RWPE2 (cell line): Measurements from ENCODE around the gene POU2F1.

ENCODE experiments used
- ATAC-seq: fragments of 200-7000 bp; cut with Tn5 transposase; 3 replicates; pipeline ENCODE4 v1.9.1; 2021; ENCODE audit warnings: low read depth
- DNase-seq: peaks from one replicate; pipeline ENCODE4 v3.0.0-alpha.2; 2020; ENCODE audit warnings: low spot score
- H3K27ac ChIP-seq: fragments of 450-650 bp; 2 replicates; pipeline ENCODE4 v1.5.1; 2017; ENCODE audit warnings: mild to moderate bottlenecking; ENCODE audit not compliant: poor library complexity, severe bottlenecking
- H3K27me3 ChIP-seq: fragments of 250-450 bp; sonication (Bioruptor Pico); 2 replicates; pipeline ENCODE4 v1.5.1; 2021; ENCODE audit warnings: mild to moderate bottlenecking, moderate library complexity; ENCODE audit not compliant: insufficient read depth, poor library complexity, severe bottlenecking
- H3K36me3 ChIP-seq: fragments of 250-450 bp; sonication (Bioruptor Pico); 2 replicates; pipeline ENCODE4 v1.5.1; 2020; ENCODE audit warnings: low read depth, mild to moderate bottlenecking, moderate library complexity
- H3K4me1 ChIP-seq: fragments of 250-450 bp; sonication (Bioruptor Pico); 2 replicates; pipeline ENCODE4 v1.5.1; 2021; ENCODE audit warnings: mild to moderate bottlenecking, moderate library complexity; ENCODE audit not compliant: insufficient read depth, poor library complexity, severe bottlenecking
- H3K4me3 ChIP-seq: fragments of 250-450 bp; sonication (Bioruptor Pico); 2 replicates; pipeline ENCODE4 v1.5.1; 2021; ENCODE audit warnings: mild to moderate bottlenecking, moderate library complexity; ENCODE audit not compliant: severe bottlenecking
- H3K9me3 ChIP-seq: fragments of 250-450 bp; sonication (Bioruptor Pico); 2 replicates; pipeline ENCODE4 v1.5.1; 2021; ENCODE audit warnings: mild to moderate bottlenecking, moderate library complexity; ENCODE audit not compliant: severe bottlenecking
- CTCF ChIP-seq: fragments of 450-650 bp; IDR thresholded peaks from one replicate; pipeline ENCODE4 v1.5.1; 2017; ENCODE audit warnings: mild to moderate bottlenecking, moderate library complexity; ENCODE audit not compliant: poor library complexity, severe bottlenecking

The POU2F1 gene

GRCh38 chr1:167178831-167179230 lies 41.9 kb upstream of the POU2F1 start:
- no peaks in the 10 kb centered on the region for H3K36me3 ChIP-seq
- H3K9me3 ChIP-seq = no peaks in the 10 kb centered on the region
- H3K27me3 ChIP-seq = no peaks in the 10 kb centered on the region
- H3K27ac ChIP-seq = no peak overlapping the region
- DNase-seq = no peak
- no peak overlapping the region for H3K4me3 ChIP-seq
- H3K4me1 ChIP-seq = no peaks in the 10 kb centered on the region
- TF ChIP-seq CTCF = no peak
- ATAC-seq = no peak

GRCh38 chr1:167182571-167183320 lies 37.9 kb upstream of the POU2F1 start:
- TF ChIP-seq CTCF = no peak
- no peaks in the 10 kb centered on the region for H3K9me3 ChIP-seq
- no peaks in the 10 kb centered on the region for H3K27me3 ChIP-seq
- no peak for ATAC-seq
- no peak overlapping the region for H3K4me3 ChIP-seq
- DNase-seq = no peak
- no peak overlapping the region for H3K27ac ChIP-seq
- no peaks in the 10 kb centered on the region for H3K4me1 ChIP-seq
- no peaks in the 10 kb centered on the region for H3K36me3 ChIP-seq

GRCh38 chr1:167184081-167184480 lies 36.6 kb upstream of the POU2F1 start:
- Histone ChIP-seq H3K27ac (no peak overlapping the region), H3K36me3 (no peaks in the 10 kb centered on the region), H3K4me1 (no peaks in the 10 kb centered on the region), H3K9me3 (no peaks in the 10 kb centered on the region), H3K4me3 (no peak overlapping the region), H3K27me3 (no peaks in the 10 kb centered on the region)
- no peak for TF ChIP-seq CTCF
- ATAC-seq (no peak), DNase-seq (no peak)

GRCh38 chr1:167185062-167185461 lies 35.6 kb upstream of the POU2F1 start:
- H3K4me1 ChIP-seq = no peaks in the 10 kb centered on the region
- no peak overlapping the region for H3K27ac ChIP-seq
- no peaks in the 10 kb centered on the region for H3K9me3 ChIP-seq
- H3K36me3 ChIP-seq = no peaks in the 10 kb centered on the region
- no peaks in the 10 kb centered on the region for H3K27me3 ChIP-seq
- no peak overlapping the region for H3K4me3 ChIP-seq
- ATAC-seq = no peak
- DNase-seq = no peak
- TF ChIP-seq CTCF = no peak

- ATAC-seq (no peak), DNase-seq (no peak)
- Histone ChIP-seq H3K4me3 (no peak overlapping the region), H3K36me3 (no peaks in the 10 kb centered on the region), H3K4me1 (no peaks in the 10 kb centered on the region), H3K9me3 (no peaks in the 10 kb centered on the region), H3K27ac (no peak overlapping the region), H3K27me3 (no peaks in the 10 kb centered on the region)
- TF ChIP-seq CTCF = no peak
Measured at GRCh38 chr1:167185974-167186657, 34.6 kb upstream of the POU2F1 start.
